Naive thymus-derived CD4-positive, alpha-beta T cell (primary cell): Measurements from ENCODE around the gene PFDN6. TPM values are rescaled to one million over a fixed set of nuclear protein-coding genes. Genes with fewer than 3 reads are reported as not detected.

Experiments used
- ATAC-seq: fragments of 150-1000 bp; cut with Tn5 transposase; 2 replicates; pipeline ENCODE4 v1.10.0; 2021; ENCODE audit warnings: mild to moderate bottlenecking, moderate library complexity
- CTCF ChIA-PET: fragments of 350-600 bp; sonication (Branson Sonifier 250); formaldehyde crosslinking; loops from one replicate; lab custom pipeline; 2021; ENCODE audit warnings: antibody characterized with exemption; lab: Charles Lee
- POLR2A ChIA-PET: fragments of 350-600 bp; sonication (Branson Sonifier 250); formaldehyde crosslinking; loops from one replicate; lab custom pipeline; 2021; ENCODE audit warnings: antibody characterized with exemption, inconsistent platforms; lab: Charles Lee
- DNase-seq, 9 donors: peaks; one replicate each; pipeline versions ENCODE4 v3.0.0 to v3.0.0-alpha.2; 2020 to 2022; ENCODE audit warnings: mixed read lengths in 1 of 9
- H3K27ac ChIP-seq: one replicate; pipeline ENCODE4 v1.7.0; 2013; ENCODE audit warnings: mild to moderate bottlenecking, low read depth, low read length, moderate library complexity
- H3K27me3 ChIP-seq, 2 donors: one replicate each; pipeline ENCODE4 v1.7.0; 2013; ENCODE audit warnings: low read length in 2 of 2, mild to moderate bottlenecking in 2 of 2, moderate library complexity in 2 of 2; ENCODE audit not compliant: control insufficient read depth in 2 of 2, insufficient read depth in 2 of 2
- H3K36me3 ChIP-seq, 3 experiments: 1 replicate in 2 of 3; 2 replicates in 1 of 3; pipeline ENCODE4 v1.7.0; 2013; ENCODE audit warnings: low read length in 3 of 3, mild to moderate bottlenecking in 3 of 3, moderate library complexity in 1 of 3; ENCODE audit not compliant: insufficient read depth in 3 of 3, control insufficient read depth in 2 of 3
- H3K4me1 ChIP-seq, 2 donors: one replicate each; pipeline ENCODE4 v1.7.0; 2013; ENCODE audit warnings: low read length in 2 of 2, mild to moderate bottlenecking in 2 of 2, moderate library complexity in 1 of 2; ENCODE audit not compliant: control insufficient read depth in 2 of 2, insufficient read depth in 2 of 2
- H3K4me3 ChIP-seq: 2 replicates; pipeline ENCODE4 v1.7.0; 2013; ENCODE audit warnings: mild to moderate bottlenecking, low read length
- H3K9me3 ChIP-seq, 3 experiments: 1 replicate in 2 of 3; 2 replicates in 1 of 3; pipeline ENCODE4 v1.7.0; 2013; ENCODE audit warnings: low read length in 3 of 3; ENCODE audit not compliant: control insufficient read depth in 2 of 3
- H3K27ac Mint-ChIP-seq, 9 donors: one replicate each; pipeline ENCODE4 v1.8.0; 2020 to 2022; ENCODE audit warnings: mixed read lengths in 9 of 9, mild to moderate bottlenecking in 8 of 9, moderate library complexity in 5 of 9, inconsistent platforms in 2 of 9
- H3K27me3 Mint-ChIP-seq, 5 donors: one replicate each; pipeline ENCODE4 v1.8.0; 2021 to 2022; ENCODE audit warnings: mixed read lengths in 5 of 5, mild to moderate bottlenecking in 1 of 5
- H3K36me3 Mint-ChIP-seq, 5 donors: one replicate each; pipeline ENCODE4 v1.8.0; 2020 to 2022; ENCODE audit warnings: mixed read lengths in 5 of 5, mild to moderate bottlenecking in 3 of 5, inconsistent platforms in 1 of 5
- H3K4me1 Mint-ChIP-seq, 7 donors: one replicate each; pipeline ENCODE4 v1.8.0; 2020 to 2022; ENCODE audit warnings: mixed read lengths in 7 of 7, mild to moderate bottlenecking in 3 of 7, inconsistent platforms in 1 of 7
- H3K4me3 Mint-ChIP-seq, 10 donors: one replicate each; pipeline ENCODE4 v1.8.0; 2020 to 2022; ENCODE audit warnings: mild to moderate bottlenecking in 10 of 10, mixed read lengths in 10 of 10, moderate library complexity in 6 of 10, inconsistent platforms in 2 of 10
- H3K9me3 Mint-ChIP-seq, 11 donors: one replicate each; pipeline ENCODE4 v1.8.0; 2020 to 2022; ENCODE audit warnings: mixed read lengths in 11 of 11, mild to moderate bottlenecking in 4 of 11, inconsistent platforms in 1 of 11, moderate library complexity in 1 of 11
- intact Hi-C, 2 donors: fragments of 100-400 bp; cut with micrococcal nuclease; formaldehyde crosslinking; loops; one replicate each; pipeline ENCODE4 v1.15.1; 2023
- polyA plus RNA-seq, 2 donors: library from polyadenylated mRNA; unstranded; fragments of 300-500 nt; fragmentation: Illumina TruSeq; gene quantifications; one replicate each; pipeline ENCODE4 v1.2.3, GENCODE V29; 2021
- total RNA-seq, 6 experiments: library from RNA in 5 of 6; stranded (reverse) in 5 of 6; gene quantifications; 1 replicate in 5 of 6; 2 replicates in 1 of 6; pipeline ENCODE4 v1.2.3 and lab custom pipeline; 2021 to 2026

PFDN6 gene
- total and polyA plus RNA-seq, 7 experiments from 2014 or later: 14.6 to 73.2 (median 35.5) TPM

GRCh38 chr6:33276581-33276863, 12.9 kb upstream of the PFDN6 start:
- Histone ChIP-seq H3K36me3 (peaks cover 0 to 64% (median 5%) of the 10 kb centered on the region in 3 experiments), H3K27ac (peak overlapping the region; percentile 87), H3K4me1 (peaks cover 47 to 50% of the 10 kb centered on the region in 2 donors), H3K27me3 (no peaks in the 10 kb centered on the region), H3K4me3 (peak overlapping the region; percentile 67), H3K9me3 (no peaks in the 10 kb centered on the region)
- intact Hi-C loops: loop anchor here (2.0 to 10.0 kb wide), 3 partner anchors 36 to 1082 kb away; partner anchors contain the start of genes GPSM3 (in 1 of the 2) and PBX2 (in 1 of the 2)
- Mint-ChIP-seq H3K9me3 (peaks cover 0 to 4% (median 0%) of the 10 kb centered on the region in 11 donors), H3K27me3 (peaks cover 0 to 3% (median 0%) of the 10 kb centered on the region in 5 donors), H3K4me3 (peak overlapping the region; percentile 82 to 99 (median 87)), H3K36me3 (peaks cover 0 to 39% (median 6%) of the 10 kb centered on the region in 5 donors), H3K4me1 (peaks cover 38 to 86% (median 70%) of the 10 kb centered on the region in 7 donors), H3K27ac (peak overlapping the region; percentile 81 to 98 (median 90))
- DNase-seq: no peak
- POLR2A ChIA-PET: interaction anchor here (0.6 to 7.7 kb wide), 16 partner anchors 8 to 1470 kb away, joined by 3 to 123 read pairs (median 9); partner anchors contain the start of genes LSM2, PFDN6, RGL2 and TAPBP
- ATAC-seq: no peak
- CTCF ChIA-PET: interaction anchor here (1.4 to 1.8 kb wide), 4 partner anchors 11 to 86 kb away, joined by 3 to 6 read pairs (median 4); partner anchors contain the start of gene ZBTB22

GRCh38 chr6:33276864-33277662, 12.3 kb upstream of the PFDN6 start, which contains the start of gene B3GALT4:
Gene B3GALT4 (plus strand): TSS chr6:33277123. CDS start chr6:33277420, 297 bp downstream.
- H3K27ac Mint-ChIP-seq: peak within 1 kb of the TSS; percentile 88 to 98 (median 93)

GRCh38 chr6:33277663-33278391, 11.6 kb upstream of the PFDN6 start:
- no peaks in the 10 kb centered on the region for H3K9me3 ChIP-seq
- peak overlapping the region; percentile 67 for H3K4me3 ChIP-seq
- H3K27me3 ChIP-seq: no peaks in the 10 kb centered on the region

More at GRCh38 chr6:33276864-33277662, 12.3 kb upstream of the PFDN6 start, which contains the start of gene B3GALT4:
- Mint-ChIP-seq H3K4me3 (peak within 1 kb of the TSS; percentile 84 to 99 (median 92)), H3K9me3 (no peaks in the 10 kb centered on the region), H3K36me3 (peaks cover 0 to 37% (median 6%) of the 10 kb centered on the region in 5 donors), H3K4me1 (peaks cover 38 to 83% (median 65%) of the 10 kb centered on the region in 7 donors), H3K27me3 (no peaks in the 10 kb centered on the region)
- DNase-seq (peak; percentile 55 to 88 (median 63)), ATAC-seq (peak; percentile 81)
- POLR2A ChIA-PET: interaction anchor here (0.6 to 7.7 kb wide), 26 partner anchors 8 to 1616 kb away, joined by 3 to 123 read pairs (median 8); partner anchors contain the start of genes LSM2, PFDN6, RGL2 and RING1
- CTCF ChIA-PET: interaction anchor here (0.7 to 2.1 kb wide), 9 partner anchors 10 to 87 kb away, joined by 3 to 13 read pairs (median 4); partner anchors contain the start of genes PFDN6, WDR46 and ZBTB22
- H3K27me3 ChIP-seq: no peaks in the 10 kb centered on the region
- H3K4me3 ChIP-seq: peak within 1 kb of the TSS; percentile 67
- H3K9me3 ChIP-seq: no peaks in the 10 kb centered on the region
- intact Hi-C loops: loop anchor here (1.0 to 10.0 kb wide), 10 partner anchors 12 to 1082 kb away; partner anchors contain the start of genes PFDN6 (in 2 of the 2), WDR46 (in 2 of the 2), GPSM3 (in 1 of the 2) and PBX2 (in 1 of the 2)
- peaks cover 0 to 69% (median 5%) of the 10 kb centered on the region in 3 experiments for H3K36me3 ChIP-seq
- H3K27ac ChIP-seq: peak within 1 kb of the TSS; percentile 87
- peaks cover 47 to 50% of the 10 kb centered on the region in 2 donors for H3K4me1 ChIP-seq

GRCh38 chr6:33278392-33278741, 11.0 kb upstream of the PFDN6 start:
- Mint-ChIP-seq H3K36me3 (peaks cover 0 to 26% (median 6%) of the 10 kb centered on the region in 5 donors), H3K27ac (peak overlapping the region in 8 of 9 donors; percentile 25 to 93 (median 62)), H3K27me3 (no peaks in the 10 kb centered on the region), H3K4me3 (peak overlapping the region; percentile 55 to 93 (median 91)), H3K4me1 (peaks cover 25 to 71% (median 54%) of the 10 kb centered on the region in 7 donors), H3K9me3 (no peaks in the 10 kb centered on the region)
- CTCF ChIA-PET: interaction anchor here (0.6 to 2.1 kb wide), 4 partner anchors 9 to 268 kb away, joined by 3 to 13 read pairs (median 4); partner anchors contain the start of genes PFDN6 and WDR46
- DNase-seq: no peak
- Histone ChIP-seq H3K4me1 (peaks cover 35 to 39% of the 10 kb centered on the region in 2 donors), H3K27me3 (no peaks in the 10 kb centered on the region), H3K36me3 (peaks cover 0 to 77% (median 5%) of the 10 kb centered on the region in 3 experiments), H3K27ac (peak overlapping the region; percentile 87), H3K4me3 (peak overlapping the region; percentile 67), H3K9me3 (no peaks in the 10 kb centered on the region)
- intact Hi-C loops: loop anchor here in 1 of 2 donors (10.0 kb wide), 1 partner anchor 1084 kb away; the partner anchor contains the start of genes GPSM3 and PBX2
- ATAC-seq: no peak
- POLR2A ChIA-PET: interaction anchor here (1.0 to 7.7 kb wide), 12 partner anchors 10 to 307 kb away, joined by 3 to 123 read pairs (median 10); partner anchors contain the start of genes PFDN6, RGL2, WDR46 and ZBTB22

More at GRCh38 chr6:33277663-33278391, 11.6 kb upstream of the PFDN6 start:
- H3K27me3 Mint-ChIP-seq: no peaks in the 10 kb centered on the region
- peak overlapping the region; percentile 87 for H3K27ac ChIP-seq
- CTCF ChIA-PET: interaction anchor here (0.6 to 2.1 kb wide), 10 partner anchors 9 to 267 kb away, joined by 3 to 13 read pairs (median 4); partner anchors contain the start of genes PFDN6, WDR46 and ZBTB22
- intact Hi-C loops: loop anchor here (1.0 to 10.0 kb wide), 10 partner anchors 11 to 1083 kb away; partner anchors contain the start of genes PFDN6 (in 2 of the 2), WDR46 (in 2 of the 2), GPSM3 (in 1 of the 2) and PBX2 (in 1 of the 2)
- peaks cover 40 to 45% of the 10 kb centered on the region in 2 donors for H3K4me1 ChIP-seq
- DNase-seq: peak in 4 of 9 donors; percentile 18 to 28 (median 24)
- no peaks in the 10 kb centered on the region for H3K9me3 Mint-ChIP-seq
- POLR2A ChIA-PET: interaction anchor here (0.6 to 7.7 kb wide), 23 partner anchors 9 to 1617 kb away, joined by 3 to 123 read pairs (median 8); partner anchors contain the start of genes LSM2, PFDN6, RGL2 and RING1
- H3K36me3 Mint-ChIP-seq: peaks cover 0 to 31% (median 6%) of the 10 kb centered on the region in 5 donors
- peak overlapping the region; percentile 88 to 98 (median 92) for H3K27ac Mint-ChIP-seq
- H3K4me3 Mint-ChIP-seq: peak overlapping the region; percentile 84 to 93 (median 92)
- peaks cover 31 to 77% (median 59%) of the 10 kb centered on the region in 7 donors for H3K4me1 Mint-ChIP-seq
- peak; percentile 12 for ATAC-seq
- H3K36me3 ChIP-seq: peaks cover 0 to 76% (median 5%) of the 10 kb centered on the region in 3 experiments

- DNase-seq: no peak
- intact Hi-C loops: loop anchor here in 1 of 2 donors (10.0 kb wide), 1 partner anchor 1084 kb away; the partner anchor contains the start of genes GPSM3 and PBX2
- Histone ChIP-seq H3K27ac (peak overlapping the region; percentile 87), H3K27me3 (no peaks in the 10 kb centered on the region), H3K4me1 (peaks cover 31 to 35% of the 10 kb centered on the region in 2 donors), H3K36me3 (peaks cover 0 to 78% (median 5%) of the 10 kb centered on the region in 3 experiments), H3K4me3 (no peak overlapping the region), H3K9me3 (no peaks in the 10 kb centered on the region)
- Mint-ChIP-seq H3K4me3 (peak overlapping the region; percentile 51 to 93 (median 88)), H3K27me3 (no peaks in the 10 kb centered on the region), H3K9me3 (no peaks in the 10 kb centered on the region), H3K36me3 (peaks cover 0 to 25% (median 6%) of the 10 kb centered on the region in 5 donors), H3K27ac (peak overlapping the region in 7 of 9 donors; percentile 33 to 93 (median 66)), H3K4me1 (peaks cover 23 to 67% (median 50%) of the 10 kb centered on the region in 7 donors)
- no peak for ATAC-seq
- ChIA-PET POLR2A (interaction anchor here (1.0 to 7.7 kb wide), 10 partner anchors 11 to 152 kb away, joined by 3 to 123 read pairs (median 18); partner anchors contain the start of genes PFDN6, RGL2, WDR46 and ZBTB22), CTCF (interaction anchor here (0.8 to 2.1 kb wide), 3 partner anchors 9 to 21 kb away, joined by 3 to 13 read pairs (median 5); partner anchors contain the start of genes PFDN6 and WDR46)
These were observed 10.6 kb upstream of the PFDN6 start for GRCh38 chr6:33278810-33279209.
